ENCODE results near the gene EPB41L4A.

The EPB41L4A gene

GRCh38 chr5:112149727-112150126 lies 269.4 kb downstream of the EPB41L4A start:
- no peaks in the 10 kb centered on the region for H3K9me2 ChIP-seq (replicated peaks; ENCODE audit: control insufficient read depth, low read length)

GRCh38 chr5:112146323-112147226 lies 272.5 kb downstream of the EPB41L4A start:
- Histone ChIP-seq H3K4me2 (ENCODE audit: low read length) (no peak overlapping the region), H3F3A (ENCODE audit: control insufficient read depth, insufficient read depth) (no peaks in the 10 kb centered on the region), H4K20me1 (ENCODE audit: control insufficient read depth, insufficient read depth, low read depth, low read length) (no peaks in the 10 kb centered on the region), H3K4me3 (ENCODE audit: low read length) (no peak overlapping the region), H3K27me3 (ENCODE audit: control insufficient read depth, low read length) (0 out of 2 replicates have a peak, but pooled peaks cover under 1% of the 10 kb centered on the region), H3K4me1 (ENCODE audit: control insufficient read depth, low read length) (no peaks in the 10 kb centered on the region), H3K36me3 (ENCODE audit: control insufficient read depth, low read length) (no peaks in the 10 kb centered on the region), H3K27ac (ENCODE audit: low read depth, low read length) (no peak overlapping the region), H3K79me2 (ENCODE audit: control insufficient read depth, low read length) (no peaks in the 10 kb centered on the region), H3K9me2 (replicated peaks; ENCODE audit: control insufficient read depth, low read length) (no peaks in the 10 kb centered on the region), H3K9me3 (ENCODE audit: control insufficient read depth, insufficient read depth, low read length) (no peaks in the 10 kb centered on the region)
- TF ChIP-seq, protein P1, sequence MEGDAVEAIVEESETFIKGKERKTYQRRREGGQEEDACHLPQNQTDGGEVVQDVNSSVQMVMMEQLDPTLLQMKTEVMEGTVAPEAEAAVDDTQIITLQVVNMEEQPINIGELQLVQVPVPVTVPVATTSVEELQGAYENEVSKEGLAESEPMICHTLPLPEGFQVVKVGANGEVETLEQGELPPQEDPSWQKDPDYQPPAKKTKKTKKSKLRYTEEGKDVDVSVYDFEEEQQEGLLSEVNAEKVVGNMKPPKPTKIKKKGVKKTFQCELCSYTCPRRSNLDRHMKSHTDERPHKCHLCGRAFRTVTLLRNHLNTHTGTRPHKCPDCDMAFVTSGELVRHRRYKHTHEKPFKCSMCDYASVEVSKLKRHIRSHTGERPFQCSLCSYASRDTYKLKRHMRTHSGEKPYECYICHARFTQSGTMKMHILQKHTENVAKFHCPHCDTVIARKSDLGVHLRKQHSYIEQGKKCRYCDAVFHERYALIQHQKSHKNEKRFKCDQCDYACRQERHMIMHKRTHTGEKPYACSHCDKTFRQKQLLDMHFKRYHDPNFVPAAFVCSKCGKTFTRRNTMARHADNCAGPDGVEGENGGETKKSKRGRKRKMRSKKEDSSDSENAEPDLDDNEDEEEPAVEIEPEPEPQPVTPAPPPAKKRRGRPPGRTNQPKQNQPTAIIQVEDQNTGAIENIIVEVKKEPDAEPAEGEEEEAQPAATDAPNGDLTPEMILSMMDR (IDR thresholded peaks at IDR 0.05; ENCODE audit: low read depth, low read length, poor library complexity, severe bottlenecking) = peak; percentile 67
- no peak for TF ChIP-seq EZH2phosphoT487 (IDR thresholded peaks at IDR 0.05; ENCODE audit: borderline replicate concordance, low read length)

More at GRCh38 chr5:112149727-112150126, 269.4 kb downstream of the EPB41L4A start:
- Histone ChIP-seq H3K36me3 (ENCODE audit: control insufficient read depth, low read length) (no peaks in the 10 kb centered on the region), H3K27ac (ENCODE audit: low read depth, low read length) (no peak overlapping the region), H3K27me3 (ENCODE audit: control insufficient read depth, low read length) (no peaks in the 10 kb centered on the region), H3K79me2 (ENCODE audit: control insufficient read depth, low read length) (no peaks in the 10 kb centered on the region), H4K20me1 (ENCODE audit: control insufficient read depth, insufficient read depth, low read depth, low read length) (no peaks in the 10 kb centered on the region), H3K4me2 (ENCODE audit: low read length) (no peak overlapping the region), H3K9me3 (ENCODE audit: control insufficient read depth, insufficient read depth, low read length) (no peaks in the 10 kb centered on the region), H3F3A (ENCODE audit: control insufficient read depth, insufficient read depth) (no peaks in the 10 kb centered on the region), H3K4me1 (ENCODE audit: control insufficient read depth, low read length) (no peaks in the 10 kb centered on the region), H3K4me3 (ENCODE audit: low read length) (no peak overlapping the region)
- TF ChIP-seq EZH2phosphoT487 (IDR thresholded peaks at IDR 0.05; ENCODE audit: borderline replicate concordance, low read length) = no peak
- TF ChIP-seq, protein P1 (IDR thresholded peaks at IDR 0.05; ENCODE audit: low read depth, low read length, poor library complexity, severe bottlenecking) = no peak

GRCh38 chr5:112143690-112144089 lies 275.4 kb downstream of the EPB41L4A start:
- Histone ChIP-seq H3K27ac (ENCODE audit: low read depth, low read length) (no peak overlapping the region), H3K4me3 (ENCODE audit: low read length) (no peak overlapping the region), H4K20me1 (ENCODE audit: control insufficient read depth, insufficient read depth, low read depth, low read length) (no peaks in the 10 kb centered on the region)

More at GRCh38 chr5:112143690-112144089, 275.4 kb downstream of the EPB41L4A start:
- TF ChIP-seq, protein P1 (IDR thresholded peaks at IDR 0.05; ENCODE audit: low read depth, low read length, poor library complexity, severe bottlenecking) = no peak
- TF ChIP-seq EZH2phosphoT487 (IDR thresholded peaks at IDR 0.05; ENCODE audit: borderline replicate concordance, low read length) = no peak
- Histone ChIP-seq H3K9me2 (replicated peaks; ENCODE audit: control insufficient read depth, low read length) (no peaks in the 10 kb centered on the region), H3K79me2 (ENCODE audit: control insufficient read depth, low read length) (no peaks in the 10 kb centered on the region), H3F3A (ENCODE audit: control insufficient read depth, insufficient read depth) (no peaks in the 10 kb centered on the region), H3K36me3 (ENCODE audit: control insufficient read depth, low read length) (no peaks in the 10 kb centered on the region), H3K9me3 (ENCODE audit: control insufficient read depth, insufficient read depth, low read length) (no peaks in the 10 kb centered on the region), H3K4me1 (ENCODE audit: control insufficient read depth, low read length) (no peaks in the 10 kb centered on the region), H3K4me2 (ENCODE audit: low read length) (no peak overlapping the region), H3K27me3 (ENCODE audit: control insufficient read depth, low read length) (peaks cover 6% of the 10 kb centered on the region; the same call in 1 of the 2 replicates)

All from DOHH2 (cell line).